ENCODE data around the gene TMTC2.

TMTC2 gene

GRCh38 chr12:83031196-83031595 lies 344.5 kb downstream of the TMTC2 start:
- DNase-seq, result no peak

GRCh38 chr12:83036847-83037246 lies 350.1 kb downstream of the TMTC2 start:
- DNase-seq, result no peak

- peak in 1 of 3 donors; percentile 23 for DNase-seq
These were observed 352.7 kb downstream of the TMTC2 start for GRCh38 chr12:83039413-83039812.

- peak in 1 of 3 donors; percentile 2 for DNase-seq
These were observed 353.6 kb downstream of the TMTC2 start for GRCh38 chr12:83040339-83040738.

GRCh38 chr12:83040991-83041390 lies 354.3 kb downstream of the TMTC2 start:
- DNase-seq, result no peak

- DNase-seq, result no peak
These were observed 355.9 kb downstream of the TMTC2 start for GRCh38 chr12:83042441-83043200.

- no peak for DNase-seq
These were observed 358.0 kb downstream of the TMTC2 start for GRCh38 chr12:83044736-83045135.

GRCh38 chr12:83046019-83046418 lies 359.3 kb downstream of the TMTC2 start:
- no peak for DNase-seq

GRCh38 chr12:83049306-83049705 lies 362.6 kb downstream of the TMTC2 start:
- no peak for DNase-seq

- DNase-seq, result no peak
These were observed 366.3 kb downstream of the TMTC2 start for GRCh38 chr12:83052890-83053541.

GRCh38 chr12:83057436-83057835 lies 370.7 kb downstream of the TMTC2 start:
- DNase-seq, result no peak

- peak in 1 of 3 donors; percentile 4 for DNase-seq
These were observed 372.4 kb downstream of the TMTC2 start for GRCh38 chr12:83059107-83059506.

- DNase-seq, result no peak
These were observed 378.9 kb downstream of the TMTC2 start for GRCh38 chr12:83065562-83065961.

- no peak for DNase-seq
These were observed 381.3 kb downstream of the TMTC2 start for GRCh38 chr12:83067981-83068380.

GRCh38 chr12:83074358-83074894 lies 387.7 kb downstream of the TMTC2 start:
- DNase-seq, result no peak

- DNase-seq, result no peak
These were observed 388.8 kb downstream of the TMTC2 start for GRCh38 chr12:83075471-83075870.

GRCh38 chr12:83077041-83077440 lies 390.3 kb downstream of the TMTC2 start:
- DNase-seq, result no peak

- no peak for DNase-seq
These were observed 396.1 kb downstream of the TMTC2 start for GRCh38 chr12:83082690-83083276.

- DNase-seq, result no peak
These were observed 396.9 kb downstream of the TMTC2 start for GRCh38 chr12:83083616-83084015.

- DNase-seq, result no peak
These were observed 398.0 kb downstream of the TMTC2 start for GRCh38 chr12:83084516-83085234.

GRCh38 chr12:83086023-83086422 lies 399.3 kb downstream of the TMTC2 start:
- DNase-seq, result no peak

GRCh38 chr12:83089575-83089974 lies 402.9 kb downstream of the TMTC2 start:
- DNase-seq, result no peak

GRCh38 chr12:83092129-83092528 lies 405.4 kb downstream of the TMTC2 start:
- no peak for DNase-seq

Measured in suppressor macrophage treated with lipopolysaccharide for 1 hour (primary cell).